Common myeloid progenitor, CD34-positive (primary cell): Measurements from ENCODE around the gene CLPSL2.
A peak's percentile ranks its signal among the peaks of the same experiment; 100 is the strongest.

ENCODE experiments used
- CTCF ChIA-PET: fragments of 350-600 bp; sonication (Branson Sonifier 250); formaldehyde crosslinking; loops from one replicate; lab custom pipeline; 2021; ENCODE audit warnings: antibody characterized with exemption; lab: Charles Lee
- POLR2A ChIA-PET: fragments of 350-600 bp; sonication (Branson Sonifier 250); formaldehyde crosslinking; loops from one replicate; lab custom pipeline; 2021; ENCODE audit warnings: antibody characterized with exemption; lab: Charles Lee
- DNase-seq, 3 donors: peaks; one replicate each; pipeline versions ENCODE4 v3.0.0 to v3.0.0-alpha.2; 2013
- H3K27ac ChIP-seq, 2 experiments: 1 replicate in 1 of 2; 2 replicates in 1 of 2; pipeline ENCODE4 v1.7.0; 2013; ENCODE audit warnings: inconsistent platforms in 2 of 2, low read length in 2 of 2, mild to moderate bottlenecking in 2 of 2, low read depth in 1 of 2, moderate library complexity in 1 of 2; ENCODE audit not compliant: severe bottlenecking in 2 of 2, insufficient read depth in 1 of 2, poor library complexity in 1 of 2
- H3K27me3 ChIP-seq, 5 experiments: replicated peaks in 2 of 5; 1 replicate in 3 of 5; 2 replicates in 2 of 5; pipeline versions ENCODE4 v1.6.1 to v1.7.0; 2013; ENCODE audit warnings: low read length in 4 of 5, mild to moderate bottlenecking in 2 of 5, moderate library complexity in 2 of 5, inconsistent platforms in 1 of 5; ENCODE audit not compliant: insufficient read depth in 5 of 5, control insufficient read depth in 4 of 5
- H3K36me3 ChIP-seq, 4 experiments: 1 replicate in 2 of 4; 2 replicates in 2 of 4; pipeline versions ENCODE4 v1.6.1 to v1.7.0; 2013; ENCODE audit warnings: low read length in 3 of 4, control low read depth in 1 of 4, mild to moderate bottlenecking in 1 of 4; ENCODE audit not compliant: control insufficient read depth in 4 of 4, insufficient read depth in 4 of 4
- H3K4me1 ChIP-seq, 4 experiments: 1 replicate in 3 of 4; 2 replicates in 1 of 4; pipeline versions ENCODE4 v1.6.1 to v1.7.1; 2013; ENCODE audit warnings: low read length in 3 of 4, mild to moderate bottlenecking in 3 of 4, control low read depth in 1 of 4, inconsistent platforms in 1 of 4, moderate library complexity in 1 of 4; ENCODE audit not compliant: control insufficient read depth in 4 of 4, insufficient read depth in 4 of 4; ENCODE audit errors: control extremely low read depth in 1 of 4
- H3K4me3 ChIP-seq, 7 experiments: 1 replicate in 4 of 7; 2 replicates in 3 of 7; pipeline versions ENCODE4 v1.5.1 to v1.7.0; 2013; ENCODE audit warnings: mild to moderate bottlenecking in 7 of 7, low read length in 6 of 7, moderate library complexity in 6 of 7, inconsistent platforms in 2 of 7, low read depth in 2 of 7, control low read depth in 1 of 7; ENCODE audit not compliant: insufficient read depth in 4 of 7, control insufficient read depth in 1 of 7; ENCODE audit errors: extremely low read depth in 1 of 7
- H3K9me3 ChIP-seq, 5 experiments: 1 replicate in 4 of 5; 2 replicates in 1 of 5; pipeline versions ENCODE4 v1.6.1 to v1.7.1; 2013; ENCODE audit warnings: low read length in 4 of 5, mild to moderate bottlenecking in 2 of 5, inconsistent platforms in 1 of 5, low read depth in 1 of 5, moderate library complexity in 1 of 5; ENCODE audit not compliant: control insufficient read depth in 4 of 5, insufficient read depth in 2 of 5; ENCODE audit errors: control extremely low read depth in 1 of 5
- WGBS: methylation state at CpG from one replicate; pipeline ENCODE4 v1.1.5; 2013; ENCODE audit not compliant: insufficient coverage; 5-methylcytosine and 5-hydroxymethylcytosine counted together

The CLPSL2 gene

GRCh38 chr6:35755278-35755924 is 21.0 kb upstream of the CLPSL2 start:
- CTCF ChIA-PET, result interaction anchor here (0.6 to 1.0 kb wide), 2 partner anchors 14 to 859 kb away, joined by 3 read pairs; no protein-coding TSS in a partner anchor
- Histone ChIP-seq H3K27me3 (no peaks in the 10 kb centered on the region), H3K4me1 (peaks cover 0 to 10% (median 5%) of the 10 kb centered on the region in 4 experiments), H3K4me3 (no peak overlapping the region), H3K27ac (no peak overlapping the region), H3K9me3 (no peaks in the 10 kb centered on the region), H3K36me3 (no peaks in the 10 kb centered on the region)
- DNase-seq, result no peak
- WGBS, result 92% methylated on average over 3 of the region's 3 CpGs
- POLR2A ChIA-PET, result no interaction called here

- Histone ChIP-seq H3K4me1 (peaks cover 0 to 10% (median 5%) of the 10 kb centered on the region in 4 experiments), H3K4me3 (no peak overlapping the region), H3K27ac (no peak overlapping the region), H3K9me3 (no peaks in the 10 kb centered on the region), H3K36me3 (no peaks in the 10 kb centered on the region), H3K27me3 (peaks cover 0 to 13% (median 0%) of the 10 kb centered on the region in 5 experiments)
- ChIA-PET CTCF (interaction anchor here (1.1 to 1.8 kb wide), 5 partner anchors 11 to 177 kb away, joined by 3 to 6 read pairs (median 6); partner anchors contain the start of gene ARMC12), POLR2A (no interaction called here)
- 63% methylated on average over 2 of the region's 10 CpGs for WGBS
- peak; percentile 46 to 67 (median 62) for DNase-seq
Observed at GRCh38 chr6:35757456-35758123, 18.8 kb upstream of the CLPSL2 start.

GRCh38 chr6:35759426-35759825 is 17.0 kb upstream of the CLPSL2 start:
- peaks cover 5 to 31% (median 13%) of the 10 kb centered on the region in 5 experiments for H3K27me3 ChIP-seq
- no peaks in the 10 kb centered on the region for H3K9me3 ChIP-seq
- POLR2A ChIA-PET, result no interaction called here
- H3K27ac ChIP-seq, result no peak overlapping the region
- H3K4me3 ChIP-seq, result no peak overlapping the region
- WGBS, result 100% methylated on average over 1 of the region's 3 CpGs
- peaks cover 0 to 10% (median 8%) of the 10 kb centered on the region in 4 experiments for H3K4me1 ChIP-seq
- H3K36me3 ChIP-seq, result no peaks in the 10 kb centered on the region
- CTCF ChIA-PET, result interaction anchor here (1.2 kb wide), 1 partner anchor 122 kb away, joined by 3 read pairs; no protein-coding TSS in a partner anchor
- DNase-seq, result no peak

GRCh38 chr6:35765739-35766138 is 10.7 kb upstream of the CLPSL2 start:
- POLR2A ChIA-PET, result no interaction called here
- DNase-seq, result no peak

GRCh38 chr6:35769211-35769610 is 7.2 kb upstream of the CLPSL2 start:
- Histone ChIP-seq H3K4me1 (peaks cover 0 to 18% (median 14%) of the 10 kb centered on the region in 4 experiments), H3K36me3 (no peaks in the 10 kb centered on the region), H3K27me3 (peaks cover 0 to 8% (median 0%) of the 10 kb centered on the region in 5 experiments), H3K4me3 (no peak overlapping the region), H3K27ac (no peak overlapping the region), H3K9me3 (no peaks in the 10 kb centered on the region)
- DNase-seq, result no peak
- 95% methylated on average over 3 of the region's 4 CpGs for WGBS
- ChIA-PET CTCF (interaction anchor here (1.4 kb wide), 1 partner anchor 14 kb away, joined by 3 read pairs; no protein-coding TSS in a partner anchor), POLR2A (no interaction called here)

More at GRCh38 chr6:35765739-35766138, 10.7 kb upstream of the CLPSL2 start:
- CTCF ChIA-PET, result no interaction called here
- H3K27ac ChIP-seq, result no peak overlapping the region
- 89% methylated on average over 23 of the region's 23 CpGs for WGBS
- H3K9me3 ChIP-seq, result no peaks in the 10 kb centered on the region
- H3K4me3 ChIP-seq, result no peak overlapping the region
- H3K36me3 ChIP-seq, result no peaks in the 10 kb centered on the region
- H3K4me1 ChIP-seq, result peaks cover 0 to 7% (median 5%) of the 10 kb centered on the region in 4 experiments
- H3K27me3 ChIP-seq, result peaks cover 5 to 36% (median 13%) of the 10 kb centered on the region in 5 experiments

GRCh38 chr6:35771343-35771627 is 5.1 kb upstream of the CLPSL2 start:
- WGBS, result 89% methylated on average over 1 of the region's 5 CpGs
- ChIA-PET CTCF (interaction anchor here (0.5 to 1.6 kb wide), 2 partner anchors 13 to 1398 kb away, joined by 3 to 6 read pairs; no protein-coding TSS in a partner anchor), POLR2A (no interaction called here)
- Histone ChIP-seq H3K4me1 (peaks cover 0 to 22% (median 15%) of the 10 kb centered on the region in 4 experiments), H3K9me3 (no peaks in the 10 kb centered on the region), H3K36me3 (no peaks in the 10 kb centered on the region), H3K27me3 (peaks cover 0 to 5% (median 0%) of the 10 kb centered on the region in 5 experiments), H3K4me3 (no peak overlapping the region), H3K27ac (no peak overlapping the region)
- no peak for DNase-seq
